Prostate gland (tissue), 2 donors: ENCODE measurements around the gene ADORA3.

Experiments used
- CTCF ChIP-seq, 4 experiments: fragments of 200-600 bp in 2 of 4; fragments of 450-650 bp in 2 of 4; sonication (generic) in 2 of 4; IDR thresholded peaks; 1 replicate in 3 of 4; 2 replicates in 1 of 4; pipeline ENCODE4 v1.5.1; 2016 to 2019; ENCODE audit warnings: antibody characterized with exemption in 4 of 4, mild to moderate bottlenecking in 2 of 4, moderate library complexity in 2 of 4
- POLR2A ChIP-seq: fragments of 450-650 bp; IDR thresholded peaks from one replicate; pipeline ENCODE4 v1.6.1; 2016; ENCODE audit warnings: antibody characterized with exemption, mild to moderate bottlenecking
- POLR2AphosphoS5 ChIP-seq: sonication (generic); formaldehyde crosslinking; IDR thresholded peaks from one replicate; pipeline ENCODE4 v1.6.1; 2017; ENCODE audit warnings: antibody characterized with exemption

- TF ChIP-seq CTCF (IDR thresholded peaks at IDR 0.05) = no peak
- no peak for TF ChIP-seq POLR2A
- no peak for TF ChIP-seq POLR2AphosphoS5
Observed at GRCh38 chr1:111462370-111463028, 40.9 kb downstream of the ADORA3 start.
